GM11168 (cell line): ENCODE data around the gene KIF26A.

ENCODE experiments used
- in situ Hi-C: fragments of 300-500 bp; cut with MboI; formaldehyde crosslinking; loops from one replicate; pipeline ENCODE4 v1.12.0; 2022; ENCODE audit warnings: low sequenced_read_pairs; ENCODE audit not compliant: unreplicated experiment

Gene KIF26A

DNA sequence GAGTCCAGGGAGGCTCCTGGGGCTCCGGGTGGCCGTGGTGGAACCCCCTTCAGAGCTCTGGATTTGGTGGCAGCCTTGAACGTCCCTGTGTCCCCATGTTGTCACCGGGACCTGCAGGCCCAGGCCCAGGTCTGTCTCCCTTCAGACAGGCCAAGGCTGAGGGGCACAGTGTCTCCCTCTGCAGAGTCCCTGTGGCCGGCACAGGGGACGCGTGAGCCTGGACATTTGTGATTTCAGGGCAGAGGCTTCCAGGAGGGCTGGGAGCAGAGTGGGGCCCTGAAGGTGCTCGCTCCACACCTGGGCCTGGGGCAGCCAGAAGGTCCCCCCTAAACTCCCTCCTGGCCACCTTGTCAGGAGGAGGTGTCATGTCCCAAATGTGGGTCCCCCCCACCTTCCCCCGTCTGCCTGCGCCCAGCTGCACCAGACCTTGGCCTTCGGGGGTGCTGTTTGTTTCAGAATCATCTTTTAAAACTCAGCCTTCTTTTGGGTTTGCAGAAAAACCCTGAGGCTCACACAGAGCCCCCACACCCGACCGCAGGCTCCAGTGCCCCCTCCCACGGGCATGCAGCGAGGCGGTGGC lies 47.6 kb downstream of the KIF26A start:
- in situ Hi-C loops: no loop called here

DNA sequence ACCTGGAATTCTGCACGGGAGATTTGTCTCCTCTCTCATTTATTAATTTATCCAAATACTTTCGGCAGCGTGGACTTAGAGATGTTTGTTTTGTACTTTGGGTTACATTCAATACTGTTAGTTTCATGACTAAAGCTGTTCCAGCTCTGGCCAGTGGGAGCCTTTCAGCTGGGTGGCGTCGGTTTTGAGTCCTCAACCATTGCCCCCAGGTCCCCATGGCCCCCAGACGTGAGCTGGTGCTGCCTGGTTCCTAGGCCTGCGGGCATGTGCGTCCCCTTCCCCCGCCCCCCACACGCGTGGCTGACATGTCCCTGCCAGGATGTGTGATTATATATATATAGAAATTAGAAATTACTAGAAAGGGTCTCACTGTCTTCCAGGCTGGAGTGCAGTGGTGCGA lies 48.2 kb downstream of the KIF26A start:
- in situ Hi-C loops: no loop called here

DNA sequence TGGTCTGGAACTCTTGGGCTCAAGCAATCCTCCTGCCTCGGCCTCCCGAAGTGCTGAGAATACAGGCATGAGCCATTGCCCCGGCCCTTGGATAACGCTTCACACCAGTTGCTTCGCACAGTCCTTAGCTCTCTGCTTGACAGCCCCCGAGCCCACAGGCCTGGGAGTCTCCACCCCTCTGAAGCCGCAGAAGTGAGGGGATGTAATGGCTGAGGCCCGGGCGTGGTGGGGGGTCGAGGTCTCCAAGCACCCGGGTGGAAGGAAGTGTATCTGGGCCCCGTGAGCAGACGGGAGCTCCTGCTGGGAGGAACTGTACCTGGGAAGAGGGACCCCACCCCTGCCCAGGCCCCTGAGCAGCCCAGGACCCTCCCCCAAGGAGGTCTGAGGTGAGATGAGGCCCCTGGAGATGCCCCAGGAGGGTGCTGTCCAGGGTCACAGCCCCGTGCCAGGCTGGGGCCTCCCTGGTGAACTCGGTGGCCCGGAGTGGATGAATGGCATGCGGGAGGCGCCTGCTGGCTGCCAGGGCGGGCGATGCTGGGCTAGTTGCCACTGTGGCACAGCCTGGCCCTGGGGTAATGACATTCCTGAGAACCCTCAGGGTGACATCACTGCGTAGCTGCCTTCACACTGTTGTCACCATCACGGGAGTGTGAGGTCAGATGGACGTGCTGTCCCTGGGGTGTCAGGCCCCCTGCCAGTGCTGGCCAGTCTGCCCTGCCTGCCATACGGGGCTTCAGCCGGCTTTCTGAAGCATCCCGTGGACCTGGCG lies 48.9 kb downstream of the KIF26A start:
- in situ Hi-C loops: no loop called here

DNA sequence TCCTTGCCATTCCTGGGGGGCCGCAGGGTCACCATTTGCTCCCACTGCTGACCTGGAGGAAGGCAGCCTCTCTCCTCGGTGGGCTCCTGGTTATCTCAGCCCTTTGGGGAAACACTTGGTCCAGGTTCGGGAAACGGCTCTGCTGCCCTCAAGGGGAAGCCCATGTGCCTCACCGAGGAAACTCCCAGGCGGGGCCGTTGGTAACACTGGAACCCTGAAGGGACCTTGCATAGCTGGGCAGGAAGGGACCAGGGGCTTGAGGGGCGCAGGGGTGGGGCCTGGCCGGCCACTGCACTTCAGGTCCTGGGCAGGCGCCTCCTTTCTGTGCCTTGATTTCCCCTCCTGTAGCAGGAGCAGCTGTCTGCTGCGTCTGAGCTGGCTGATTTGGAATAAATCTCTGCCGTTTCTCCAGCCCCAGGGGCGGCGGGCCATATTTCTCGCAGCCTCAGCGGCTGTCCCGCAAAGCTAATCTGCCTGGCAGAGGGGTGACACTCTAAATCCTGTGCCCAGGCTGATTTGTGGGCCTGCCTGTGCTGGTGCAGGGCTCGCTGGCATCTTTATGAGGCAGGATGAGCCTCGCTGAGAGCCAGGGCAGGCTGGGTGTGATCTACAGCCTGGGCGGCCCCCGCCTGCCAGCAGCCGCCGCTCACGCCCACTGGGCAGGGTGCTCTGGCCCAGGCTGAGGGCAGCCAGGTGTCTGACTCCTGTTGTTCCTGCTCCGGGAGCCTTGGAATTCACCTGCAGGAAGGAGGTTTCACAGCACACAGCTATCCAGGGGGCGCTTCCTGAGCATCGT lies 49.7 kb downstream of the KIF26A start:
- in situ Hi-C loops: no loop called here

DNA sequence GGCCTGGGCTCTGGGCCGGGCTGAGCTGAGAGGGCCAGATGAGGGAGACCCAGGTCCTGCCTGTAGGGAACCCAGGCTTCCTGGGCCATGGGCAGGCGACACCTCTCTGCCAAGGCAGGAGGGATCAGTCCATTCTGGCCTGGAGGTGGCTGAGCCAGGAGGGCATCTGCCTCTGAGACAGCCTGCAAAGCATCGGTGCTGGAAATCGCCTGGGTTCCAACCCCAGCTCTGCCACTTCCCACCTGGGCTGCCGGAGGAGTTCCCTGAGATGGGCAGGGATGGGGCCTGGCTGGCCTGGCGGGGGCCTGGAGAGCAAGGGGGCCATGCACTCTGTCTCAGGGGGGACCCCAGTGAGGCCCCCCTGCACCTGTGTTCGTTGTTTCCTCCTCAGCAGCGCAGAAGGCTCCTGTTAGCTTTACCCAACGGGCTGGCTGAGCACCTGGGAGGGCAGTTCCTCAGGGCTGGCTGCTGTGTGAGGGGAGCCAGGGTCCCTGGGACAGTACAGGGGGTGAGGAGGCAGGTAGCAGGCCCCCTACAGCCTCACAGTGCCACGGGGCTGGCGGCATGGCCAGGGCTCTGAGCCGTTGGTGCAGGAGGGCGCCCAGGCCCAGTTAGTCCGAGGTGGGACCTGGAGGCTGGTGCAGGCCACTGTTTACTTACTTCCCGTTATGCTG lies 50.5 kb downstream of the KIF26A start:
- in situ Hi-C loops: no loop called here

DNA sequence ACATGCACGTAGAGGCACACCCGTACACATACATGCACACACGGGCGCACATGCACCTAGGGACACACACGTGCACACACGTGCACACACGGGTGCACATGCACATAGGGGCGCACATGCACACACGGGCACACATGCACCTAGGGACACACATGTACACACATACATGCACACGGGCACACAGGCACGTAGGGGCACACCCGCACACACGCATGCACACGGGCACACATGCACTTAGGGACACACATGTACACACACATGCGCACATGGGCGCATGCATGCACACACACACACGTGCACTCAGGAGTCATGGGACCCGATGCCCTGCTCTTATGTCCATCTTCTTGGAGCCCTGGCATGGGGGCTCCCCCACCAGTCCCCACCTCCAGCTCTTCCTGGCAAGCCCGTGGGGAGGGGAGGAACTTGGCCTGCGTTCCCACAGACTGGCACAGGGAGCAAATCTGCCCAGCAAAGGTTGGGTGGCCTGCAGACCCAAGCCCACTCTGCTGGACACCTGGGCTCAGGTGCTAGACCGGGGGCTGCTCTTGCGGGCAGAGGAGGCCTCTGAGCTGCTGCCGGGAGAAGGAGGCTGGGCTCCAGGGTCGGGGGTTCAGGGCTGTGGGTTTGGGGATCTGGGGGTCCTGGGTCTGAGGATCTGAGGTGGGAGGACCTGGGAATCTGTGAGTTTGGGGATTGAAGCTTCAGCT lies 51.4 kb downstream of the KIF26A start:
- in situ Hi-C loops: no loop called here

DNA sequence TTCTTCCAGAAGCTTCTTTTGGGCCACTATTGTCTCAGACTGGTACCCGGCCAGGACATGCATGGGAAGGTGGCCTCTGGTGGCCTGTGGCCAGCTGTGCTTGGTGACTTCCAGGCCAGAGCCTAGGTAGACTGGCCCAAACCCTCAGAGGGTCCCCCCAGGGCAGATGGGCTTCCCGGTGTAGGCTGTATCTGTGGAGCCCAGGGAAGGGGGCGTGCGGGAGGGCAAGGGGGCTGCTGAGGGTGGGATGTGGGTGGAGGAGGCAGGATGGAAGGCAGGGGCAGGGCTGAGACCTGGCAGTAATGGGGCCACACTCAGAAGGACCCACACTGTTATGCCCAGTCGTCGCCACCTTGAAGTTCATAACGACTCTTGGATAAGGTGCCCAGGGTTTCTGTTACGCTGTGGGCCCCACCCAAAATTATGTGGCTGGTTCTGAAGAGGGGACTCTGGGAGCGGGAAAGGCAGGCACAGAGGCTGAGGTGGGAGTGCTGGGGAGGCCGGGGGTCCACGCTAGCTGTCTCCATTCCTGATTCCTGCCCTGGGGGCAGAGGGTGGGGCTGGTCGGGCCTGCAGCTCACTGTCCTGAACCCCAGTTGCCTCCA lies 52.1 kb downstream of the KIF26A start:
- in situ Hi-C loops: no loop called here

DNA sequence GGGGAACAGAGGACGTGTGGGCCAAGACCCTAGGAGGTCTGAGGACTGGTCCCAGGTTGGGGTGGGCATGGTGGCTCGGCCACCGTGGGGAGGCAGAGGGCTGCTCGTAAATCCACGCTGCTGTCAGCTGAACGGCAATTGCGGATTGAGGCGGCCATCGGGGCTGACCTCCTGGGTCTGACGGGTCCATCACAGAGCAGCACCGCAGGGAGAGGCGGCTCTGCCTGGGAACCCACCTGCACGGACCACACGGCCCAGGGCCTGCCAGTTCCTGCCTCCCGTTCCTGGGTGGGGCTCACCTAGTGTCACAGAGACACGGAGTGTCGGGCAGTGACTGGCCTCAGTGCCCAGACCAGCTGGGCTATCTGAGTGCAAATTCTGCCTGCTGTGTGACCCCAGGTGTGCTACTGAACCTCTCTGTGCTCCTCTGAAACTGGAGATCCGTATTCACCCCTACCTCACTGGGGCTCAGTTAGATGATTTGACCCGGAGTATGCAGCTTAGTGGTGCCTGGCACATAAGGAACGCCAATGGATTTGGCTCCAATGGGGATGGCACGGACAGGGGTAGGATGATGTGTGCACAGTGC lies 53.1 kb downstream of the KIF26A start:
- in situ Hi-C loops: no loop called here

DNA sequence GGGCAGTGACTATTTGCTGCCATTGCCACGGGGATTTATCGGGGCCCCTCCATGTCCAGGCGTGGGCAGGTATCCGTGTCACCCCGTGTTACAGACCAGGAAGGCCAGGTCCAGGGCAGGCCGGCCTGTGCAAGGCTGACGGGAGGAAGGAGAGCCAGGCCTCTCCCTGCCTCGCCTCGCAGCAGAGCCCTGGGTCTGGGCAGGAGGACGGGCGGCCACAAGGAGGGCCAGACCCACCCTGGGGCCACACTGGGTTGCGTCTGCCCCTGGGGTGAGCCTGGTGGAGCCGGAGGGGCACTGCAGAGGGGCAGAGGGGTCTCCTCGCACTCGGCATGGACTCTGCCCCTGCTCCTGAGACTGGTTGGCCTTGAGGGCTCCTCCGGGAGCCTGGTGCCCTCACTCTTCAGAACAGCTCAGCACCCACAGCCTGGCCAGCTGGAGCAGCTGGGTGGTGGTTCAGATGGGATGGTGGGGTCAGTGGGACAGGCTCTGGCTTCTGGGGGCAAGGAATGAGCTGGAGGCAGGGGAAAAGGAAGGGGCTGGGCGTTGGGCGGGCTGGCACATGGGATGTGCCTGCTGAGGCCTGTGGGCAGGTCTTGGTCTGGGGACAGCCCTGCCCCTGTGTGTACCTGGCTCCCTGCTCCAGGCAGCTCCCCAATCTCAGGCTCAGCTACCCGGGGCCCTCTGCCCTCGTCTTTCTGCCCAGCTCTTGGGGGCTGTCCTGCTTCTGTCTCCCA lies 53.9 kb downstream of the KIF26A start:
- in situ Hi-C loops: no loop called here

DNA sequence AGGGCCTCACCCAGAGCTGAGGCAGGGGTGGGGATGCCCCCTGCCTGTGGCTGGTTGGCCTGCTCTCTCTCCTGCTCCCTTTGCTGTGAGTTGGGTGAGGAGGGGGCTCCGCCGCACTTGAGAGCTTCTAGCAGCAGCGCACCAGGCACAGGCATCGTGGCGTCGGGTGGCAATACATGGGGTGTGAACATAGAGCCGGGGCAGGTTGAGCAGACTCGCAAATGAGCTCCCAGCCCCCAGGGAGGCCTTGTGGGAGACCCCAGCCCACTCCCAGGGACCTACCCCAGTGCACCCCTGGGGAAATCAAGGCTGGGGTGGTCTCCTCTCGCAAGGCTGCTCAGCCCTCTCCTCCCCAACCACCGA lies 54.5 kb downstream of the KIF26A start:
- in situ Hi-C loops: no loop called here

DNA sequence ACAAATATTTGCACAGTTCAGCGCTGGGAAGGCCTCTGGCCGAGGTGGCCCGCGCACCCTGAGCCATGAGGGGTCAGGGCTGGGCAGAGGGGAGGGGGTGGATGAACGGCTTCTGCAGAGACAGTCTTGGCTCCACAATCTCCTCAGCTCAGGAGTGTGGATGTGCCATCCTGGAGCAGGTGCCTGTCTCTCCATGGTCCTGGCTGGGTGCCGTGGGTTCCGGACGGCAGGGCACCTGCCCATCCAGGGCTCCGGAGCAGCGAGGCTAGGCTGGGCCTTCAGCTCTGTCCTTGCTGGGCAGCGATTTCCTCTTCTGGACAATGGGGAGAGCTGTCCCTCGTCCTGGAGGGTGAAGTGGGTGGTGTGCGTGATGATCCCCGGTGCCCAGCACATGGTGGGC lies 55.6 kb downstream of the KIF26A start:
- in situ Hi-C loops: no loop called here

DNA sequence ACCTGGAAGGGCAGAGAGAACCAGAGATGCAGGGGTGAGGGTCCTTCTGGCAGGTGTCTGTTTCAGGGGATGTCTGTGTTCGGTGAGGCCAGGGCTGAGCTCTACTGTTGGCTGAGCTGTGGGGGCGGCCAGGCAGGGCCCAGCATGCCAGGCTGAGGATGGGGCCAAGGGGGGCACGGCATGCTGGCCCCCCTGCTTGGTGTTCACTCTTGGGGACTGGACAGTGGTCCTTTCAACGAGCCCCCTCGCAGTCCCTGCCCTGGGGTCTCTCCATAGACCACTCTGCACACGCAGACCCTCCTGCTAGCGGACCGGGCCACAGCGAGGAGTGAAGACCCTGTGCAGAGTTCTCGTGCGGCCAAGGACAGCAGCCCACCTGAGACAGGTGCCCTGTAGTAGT lies 56.3 kb downstream of the KIF26A start:
- in situ Hi-C loops: no loop called here

DNA sequence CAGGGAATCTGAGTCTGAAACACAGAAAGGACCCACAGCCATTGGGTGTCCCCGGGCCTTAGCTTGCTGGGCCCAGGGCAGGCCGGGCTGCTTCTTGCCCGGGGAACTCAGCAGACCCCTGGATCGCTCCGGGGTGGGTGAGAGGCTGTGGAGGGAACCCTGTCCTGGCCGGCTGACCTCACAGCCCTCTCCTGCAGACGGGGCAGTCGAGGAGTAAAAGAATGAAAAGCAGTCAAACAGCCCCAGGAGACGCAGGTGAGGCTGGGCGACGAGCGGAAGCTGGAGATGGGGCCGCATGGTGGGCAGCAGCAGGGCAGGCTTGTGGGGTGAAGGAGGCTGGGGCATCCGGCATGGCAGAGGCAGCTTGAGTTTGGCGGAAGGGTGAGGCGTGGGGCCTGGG lies 57.0 kb downstream of the KIF26A start:
- in situ Hi-C loops: no loop called here

DNA sequence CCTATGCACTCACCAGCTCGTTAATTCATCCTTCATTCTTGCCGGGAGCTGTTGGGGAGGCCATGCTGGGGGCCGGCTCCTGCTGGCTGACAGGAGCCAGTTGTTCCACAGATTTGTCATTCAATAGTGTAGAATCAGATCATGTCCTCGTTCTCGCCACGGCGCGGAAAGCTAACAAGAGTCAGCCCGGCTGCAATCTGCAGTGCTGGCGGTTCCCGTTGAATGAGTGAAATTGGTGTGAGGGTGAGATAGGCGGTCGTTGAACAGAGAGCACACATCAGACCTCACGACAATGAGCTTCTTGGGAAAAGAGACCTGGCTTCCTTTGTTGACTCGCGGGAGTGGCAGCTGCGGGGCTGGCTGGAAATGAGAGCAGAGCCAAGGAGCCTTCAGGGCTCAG lies 57.5 kb downstream of the KIF26A start:
- in situ Hi-C loops: no loop called here

DNA sequence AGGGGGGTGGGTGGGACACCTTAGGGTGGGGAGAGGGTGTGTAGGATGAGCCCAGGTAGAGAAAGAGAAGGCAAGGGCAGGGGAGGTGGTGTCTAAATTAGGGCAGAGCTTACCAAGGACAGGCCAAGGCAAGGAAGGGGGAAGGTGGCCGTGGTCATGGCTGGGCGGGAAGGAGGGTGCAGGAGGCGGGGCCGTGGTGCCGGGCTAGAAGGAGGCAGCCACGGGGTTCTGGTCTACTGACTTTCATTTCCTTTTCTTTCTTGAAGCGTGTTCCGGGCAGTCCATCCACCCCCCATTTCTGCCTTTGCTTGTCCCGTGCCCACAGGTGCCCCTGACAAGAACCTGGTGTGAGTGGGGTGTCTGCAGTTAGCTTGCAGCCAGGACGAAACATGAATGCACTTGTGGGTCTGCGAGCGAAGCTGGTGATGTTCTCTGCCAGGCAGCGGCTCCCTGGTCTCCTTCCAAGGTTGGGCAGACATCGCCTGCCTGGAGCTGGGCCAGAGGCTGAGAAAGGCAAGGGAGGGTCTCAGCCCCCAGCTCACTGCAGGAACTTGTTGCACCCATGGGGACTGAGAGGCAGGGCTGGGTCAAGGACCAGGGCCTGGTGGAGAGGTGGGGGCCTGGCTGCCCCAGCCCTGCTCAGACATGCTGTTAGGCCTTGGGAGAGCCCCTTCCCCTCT lies 58.2 kb downstream of the KIF26A start:
- in situ Hi-C loops: no loop called here

DNA sequence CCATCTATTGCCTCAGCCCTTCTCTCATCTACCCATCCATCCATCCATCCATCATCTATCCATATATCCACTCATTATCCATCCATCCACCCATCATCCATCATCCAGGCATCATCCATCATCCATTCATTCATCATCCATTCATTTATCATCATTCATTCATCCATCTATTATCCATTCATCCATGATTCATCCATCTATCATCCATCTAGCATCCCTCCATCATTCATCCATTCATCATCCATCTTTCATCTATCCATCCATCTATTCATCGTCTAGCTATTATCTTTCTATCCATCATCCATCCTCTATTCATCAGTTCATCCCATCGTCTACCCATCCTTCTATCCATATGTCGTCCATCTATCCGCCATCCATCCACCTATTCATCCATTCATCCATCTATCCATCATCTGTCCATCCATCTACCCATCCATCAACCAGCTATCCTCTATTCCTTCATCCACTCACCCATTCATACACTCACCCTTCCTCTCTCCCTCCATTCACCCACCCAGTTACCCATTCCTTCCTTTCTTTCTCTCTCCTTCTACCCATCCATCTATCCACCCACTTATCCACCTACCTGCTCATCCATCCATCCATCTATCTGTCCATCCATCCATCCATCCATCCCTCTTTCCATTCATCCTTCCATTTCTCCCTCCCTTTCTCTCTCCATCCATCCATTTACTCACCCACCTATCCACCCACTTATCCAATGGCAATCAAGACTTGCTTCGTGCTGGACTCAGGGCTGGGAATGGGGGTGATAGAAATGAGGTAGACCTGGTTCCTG lies 59.3 kb downstream of the KIF26A start:
- in situ Hi-C loops: no loop called here

DNA sequence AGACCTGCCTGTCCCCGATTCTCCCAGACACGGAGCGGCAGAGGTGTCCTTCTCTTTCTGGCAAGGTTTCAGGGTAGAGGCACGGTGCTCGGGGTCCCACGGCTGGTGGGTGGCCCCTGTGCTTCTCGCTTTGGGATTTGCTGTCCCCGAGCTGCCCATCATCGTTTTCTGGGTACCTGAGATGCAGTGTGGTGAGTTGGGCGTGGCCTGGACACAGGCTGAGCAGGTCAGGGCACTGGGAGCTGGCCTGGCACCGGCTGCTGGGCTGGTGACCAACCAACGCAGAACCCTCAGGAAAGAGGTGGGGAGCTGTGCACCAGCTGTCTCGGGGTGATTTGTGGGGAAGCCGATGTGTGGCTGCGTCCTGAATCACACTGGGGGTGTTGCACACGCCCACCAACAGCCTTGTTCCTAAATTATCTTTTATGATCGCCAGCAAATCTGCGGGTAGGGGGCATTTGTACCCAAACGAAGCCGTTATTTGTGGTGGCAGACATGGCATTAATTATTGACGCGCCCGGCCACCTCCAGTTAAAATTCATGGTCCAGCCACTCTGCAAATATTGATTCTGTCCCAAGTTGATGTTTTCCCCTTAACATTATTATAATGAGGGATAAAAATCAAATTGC lies 61.0 kb downstream of the KIF26A start:
- in situ Hi-C loops: no loop called here
